ENCODE results near the gene KLF7.

Gene KLF7

DNA sequence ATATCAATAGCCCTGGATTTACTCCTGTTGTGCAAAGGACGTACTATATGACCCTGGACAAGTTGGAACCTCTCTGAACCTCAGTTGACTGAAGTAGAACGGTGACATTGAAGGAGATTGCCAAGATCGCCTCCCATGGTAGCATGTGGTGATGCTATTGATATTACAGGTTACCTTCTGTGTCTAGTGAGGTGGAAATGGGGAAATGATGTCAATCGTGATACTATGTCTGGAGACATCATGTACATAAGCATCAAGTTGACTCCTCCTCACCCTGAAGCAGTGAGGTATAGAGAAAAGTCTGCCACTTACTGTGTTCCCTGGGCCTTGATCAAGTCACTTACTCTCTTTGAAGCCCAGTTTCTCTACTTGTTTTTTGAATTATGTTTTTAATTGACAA, 93.9 kb downstream of the KLF7 start:
- no peak overlapping the region for H3K9ac ChIP-seq (ENCODE audit: low read depth in 1 of 2, low read length in 2 of 2)

DNA sequence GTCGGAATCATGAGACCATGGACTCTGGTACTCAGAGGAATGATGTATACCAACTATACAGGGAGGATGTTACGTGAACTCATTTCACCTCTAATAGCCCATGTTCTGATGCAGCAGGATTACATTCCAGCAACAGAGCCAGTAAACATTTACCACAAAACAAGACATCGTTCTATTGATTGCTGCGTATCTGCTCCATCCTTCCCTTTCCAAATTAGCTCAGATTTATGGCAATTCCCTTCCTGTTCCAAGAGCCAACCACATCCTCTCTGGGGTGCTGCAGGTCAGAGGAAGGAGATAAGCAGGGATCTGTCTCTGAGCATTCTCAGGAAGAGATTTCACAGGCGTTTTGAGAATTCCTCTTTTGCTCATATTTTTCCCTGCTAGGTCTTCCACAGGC, 98.3 kb downstream of the KLF7 start:
- H3K36me3 ChIP-seq (ENCODE audit: control insufficient read depth in 1 of 2, insufficient read depth in 2 of 2, low read length in 2 of 2) = no peaks in the 10 kb centered on the region
- H3K27ac ChIP-seq (ENCODE audit: low read depth, low read length) = no peak overlapping the region
- H3K9me3 ChIP-seq (ENCODE audit: control insufficient read depth in 1 of 2, low read length in 2 of 2) = no peaks in the 10 kb centered on the region
- H3K4me1 ChIP-seq (ENCODE audit: control insufficient read depth in 1 of 2, insufficient read depth in 2 of 2, low read length in 2 of 2) = peaks cover 0 to 4% of the 10 kb centered on the region in 2 donors
- H3K9ac ChIP-seq (ENCODE audit: low read depth in 1 of 2, low read length in 2 of 2) = no peak overlapping the region
- H3K27me3 ChIP-seq (ENCODE audit: control insufficient read depth in 1 of 2, insufficient read depth in 2 of 2, low read length in 2 of 2) = peaks cover 0 to 3% of the 10 kb centered on the region in 2 donors
- no peak overlapping the region for H3K4me3 ChIP-seq (ENCODE audit: low read depth in 1 of 2, low read length in 2 of 2)

More for the DNA sequence above, 93.9 kb downstream of the KLF7 start:
- Histone ChIP-seq H3K9me3 (ENCODE audit: control insufficient read depth in 1 of 2, low read length in 2 of 2) (no peaks in the 10 kb centered on the region), H3K4me1 (ENCODE audit: control insufficient read depth in 1 of 2, insufficient read depth in 2 of 2, low read length in 2 of 2) (peaks cover 0 to 2% of the 10 kb centered on the region in 2 donors), H3K36me3 (ENCODE audit: control insufficient read depth in 1 of 2, insufficient read depth in 2 of 2, low read length in 2 of 2) (no peaks in the 10 kb centered on the region), H3K4me3 (ENCODE audit: low read depth in 1 of 2, low read length in 2 of 2) (no peak overlapping the region), H3K27me3 (ENCODE audit: control insufficient read depth in 1 of 2, insufficient read depth in 2 of 2, low read length in 2 of 2) (peaks cover 0 to 3% of the 10 kb centered on the region in 2 donors), H3K27ac (ENCODE audit: low read depth, low read length) (no peak overlapping the region)

DNA sequence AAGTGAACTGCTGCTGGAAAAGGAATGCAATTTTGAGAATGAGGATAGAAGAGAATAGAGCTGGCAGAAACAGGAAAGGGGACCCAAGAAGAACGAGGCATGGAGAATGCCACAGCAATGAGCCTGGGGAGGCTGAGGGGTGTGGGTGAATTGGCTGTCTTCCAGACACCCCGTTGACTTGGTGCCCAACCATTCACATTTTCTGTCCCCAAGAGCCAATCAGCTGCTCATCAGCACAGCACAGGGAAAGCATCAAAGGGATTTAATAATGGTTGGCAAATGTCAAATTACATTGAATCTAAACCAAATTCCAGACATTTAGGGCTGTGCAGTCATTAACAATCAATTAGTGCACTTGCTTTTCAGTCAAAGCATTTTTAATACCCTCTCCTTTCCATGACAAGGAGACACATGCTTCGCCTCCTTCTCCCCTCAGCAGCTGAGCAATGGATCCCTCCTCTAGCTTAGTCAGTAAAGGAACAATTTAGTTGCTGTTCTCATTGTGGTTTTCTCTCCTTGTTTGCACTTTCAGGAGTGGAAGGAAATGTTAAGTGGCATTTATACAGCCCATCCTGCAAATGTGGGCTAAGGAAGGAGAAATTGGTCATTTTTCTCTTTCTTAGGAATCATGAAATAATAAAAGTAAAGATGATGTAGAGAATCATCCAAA, 98.8 kb downstream of the KLF7 start:
- Histone ChIP-seq H3K9ac (ENCODE audit: low read depth in 1 of 2, low read length in 2 of 2) (no peak overlapping the region), H3K9me3 (ENCODE audit: control insufficient read depth in 1 of 2, low read length in 2 of 2) (no peaks in the 10 kb centered on the region), H3K27me3 (ENCODE audit: control insufficient read depth in 1 of 2, insufficient read depth in 2 of 2, low read length in 2 of 2) (peaks cover 0 to 3% of the 10 kb centered on the region in 2 donors), H3K4me1 (ENCODE audit: control insufficient read depth in 1 of 2, insufficient read depth in 2 of 2, low read length in 2 of 2) (peaks cover 0 to 4% of the 10 kb centered on the region in 2 donors), H3K4me3 (ENCODE audit: low read depth in 1 of 2, low read length in 2 of 2) (no peak overlapping the region), H3K27ac (ENCODE audit: low read depth, low read length) (peak overlapping the region; percentile 15), H3K36me3 (ENCODE audit: control insufficient read depth in 1 of 2, insufficient read depth in 2 of 2, low read length in 2 of 2) (no peaks in the 10 kb centered on the region)

DNA sequence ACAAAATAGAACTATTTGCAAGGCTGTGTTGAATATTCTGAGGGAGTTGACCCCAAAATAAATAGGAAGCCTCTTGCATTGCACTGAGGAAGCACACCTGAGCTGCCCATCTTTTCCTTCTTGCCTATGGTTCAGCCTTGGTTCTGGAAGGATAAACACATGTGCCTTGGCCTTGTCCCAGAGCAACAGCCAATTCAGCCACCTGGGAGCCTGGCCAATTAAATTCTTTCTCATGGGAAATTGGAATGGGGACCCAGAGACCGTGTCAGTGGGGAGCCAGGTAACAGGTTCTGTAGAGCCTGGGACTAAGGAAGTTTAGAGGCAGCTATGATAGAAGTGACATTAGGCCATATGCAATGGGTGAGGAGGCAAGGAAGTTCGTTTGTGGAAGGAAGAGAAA, 99.6 kb downstream of the KLF7 start:
- Histone ChIP-seq H3K9ac (ENCODE audit: low read depth in 1 of 2, low read length in 2 of 2) (no peak overlapping the region), H3K4me3 (ENCODE audit: low read depth in 1 of 2, low read length in 2 of 2) (no peak overlapping the region), H3K9me3 (ENCODE audit: control insufficient read depth in 1 of 2, low read length in 2 of 2) (no peaks in the 10 kb centered on the region), H3K36me3 (ENCODE audit: control insufficient read depth in 1 of 2, insufficient read depth in 2 of 2, low read length in 2 of 2) (no peaks in the 10 kb centered on the region), H3K4me1 (ENCODE audit: control insufficient read depth in 1 of 2, insufficient read depth in 2 of 2, low read length in 2 of 2) (peaks cover 0 to 4% of the 10 kb centered on the region in 2 donors), H3K27ac (ENCODE audit: low read depth, low read length) (no peak overlapping the region), H3K27me3 (ENCODE audit: control insufficient read depth in 1 of 2, insufficient read depth in 2 of 2, low read length in 2 of 2) (no peaks in the 10 kb centered on the region)

DNA sequence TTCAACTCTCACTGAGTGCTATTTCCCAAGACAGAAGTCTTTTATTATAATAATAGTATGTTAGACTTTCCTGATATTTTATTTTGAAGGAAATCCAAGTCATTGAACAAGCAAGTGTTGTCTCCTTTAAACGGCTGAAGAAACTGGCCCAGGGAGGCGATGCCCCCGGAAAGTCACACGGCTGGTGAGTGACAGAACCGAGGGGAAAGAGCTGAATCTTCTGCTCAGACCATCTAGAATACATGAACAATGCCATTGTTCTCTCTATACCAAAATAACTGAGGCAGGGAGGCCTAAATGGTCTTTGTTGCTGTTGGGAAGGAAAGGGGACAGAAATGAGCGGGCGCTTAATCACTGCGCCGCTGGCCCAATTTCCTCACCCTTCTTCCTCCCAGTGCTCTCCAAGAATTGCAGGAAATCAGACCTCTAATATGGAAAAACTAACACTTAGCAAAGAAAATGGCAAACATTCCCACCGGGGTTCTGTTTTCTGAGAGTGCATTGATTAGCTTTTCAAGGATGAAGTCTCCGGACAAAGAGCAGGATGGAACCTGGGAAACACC, 101.5 kb downstream of the KLF7 start:
- H3K27ac ChIP-seq (ENCODE audit: low read depth, low read length) = no peak overlapping the region
- no peaks in the 10 kb centered on the region for H3K36me3 ChIP-seq (ENCODE audit: control insufficient read depth in 1 of 2, insufficient read depth in 2 of 2, low read length in 2 of 2)
- no peaks in the 10 kb centered on the region for H3K9me3 ChIP-seq (ENCODE audit: control insufficient read depth in 1 of 2, low read length in 2 of 2)
- no peaks in the 10 kb centered on the region for H3K27me3 ChIP-seq (ENCODE audit: control insufficient read depth in 1 of 2, insufficient read depth in 2 of 2, low read length in 2 of 2)
- no peak overlapping the region for H3K9ac ChIP-seq (ENCODE audit: low read depth in 1 of 2, low read length in 2 of 2)
- peaks cover 0 to 4% of the 10 kb centered on the region in 2 donors for H3K4me1 ChIP-seq (ENCODE audit: control insufficient read depth in 1 of 2, insufficient read depth in 2 of 2, low read length in 2 of 2)
- H3K4me3 ChIP-seq (ENCODE audit: low read depth in 1 of 2, low read length in 2 of 2) = no peak overlapping the region

DNA sequence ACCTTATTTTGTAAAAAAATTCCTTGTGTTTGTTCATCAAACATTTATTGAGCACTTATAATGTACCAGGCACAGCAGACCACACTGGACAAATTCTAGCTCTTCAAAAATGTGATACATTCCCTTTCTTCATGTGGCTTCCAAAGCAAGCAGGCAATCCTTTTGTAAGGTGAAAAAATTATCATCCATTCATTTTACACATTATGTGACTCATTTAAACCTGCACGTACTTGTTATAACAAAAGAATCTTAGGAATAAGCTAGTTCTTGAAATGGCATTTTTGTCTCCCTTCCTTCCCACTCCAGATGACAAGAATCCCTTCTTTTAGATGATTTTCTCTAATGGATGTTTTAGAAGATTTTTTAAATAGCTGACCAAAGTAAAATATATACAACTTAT, 104.6 kb downstream of the KLF7 start:
- Histone ChIP-seq H3K9me3 (ENCODE audit: control insufficient read depth in 1 of 2, low read length in 2 of 2) (no peaks in the 10 kb centered on the region), H3K27me3 (ENCODE audit: control insufficient read depth in 1 of 2, insufficient read depth in 2 of 2, low read length in 2 of 2) (no peaks in the 10 kb centered on the region), H3K27ac (ENCODE audit: low read depth, low read length) (no peak overlapping the region), H3K4me3 (ENCODE audit: low read depth in 1 of 2, low read length in 2 of 2) (no peak overlapping the region), H3K9ac (ENCODE audit: low read depth in 1 of 2, low read length in 2 of 2) (no peak overlapping the region), H3K36me3 (ENCODE audit: control insufficient read depth in 1 of 2, insufficient read depth in 2 of 2, low read length in 2 of 2) (no peaks in the 10 kb centered on the region), H3K4me1 (ENCODE audit: control insufficient read depth in 1 of 2, insufficient read depth in 2 of 2, low read length in 2 of 2) (no peaks in the 10 kb centered on the region)

DNA sequence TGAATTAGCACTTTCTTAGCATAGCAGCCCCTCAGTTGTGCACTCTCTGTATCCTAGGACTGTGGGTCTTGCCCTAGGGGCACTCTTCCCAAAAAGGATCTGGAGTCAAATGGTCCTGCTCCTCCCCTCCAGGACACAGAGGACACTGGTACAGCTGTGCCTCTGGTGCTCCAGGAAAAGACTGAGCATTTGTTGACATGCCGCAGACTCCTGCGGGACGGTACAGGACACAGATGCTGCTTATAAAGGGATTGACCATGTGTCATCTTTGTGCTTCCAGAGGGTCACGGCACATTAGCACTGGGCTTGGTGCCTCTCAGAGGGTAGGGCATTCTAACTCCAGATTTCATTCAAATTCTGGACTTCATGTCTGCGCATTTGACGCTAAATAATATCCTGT, 110.5 kb downstream of the KLF7 start:
- no peaks in the 10 kb centered on the region for H3K27me3 ChIP-seq (ENCODE audit: control insufficient read depth in 1 of 2, insufficient read depth in 2 of 2, low read length in 2 of 2)
- no peaks in the 10 kb centered on the region for H3K4me1 ChIP-seq (ENCODE audit: control insufficient read depth in 1 of 2, insufficient read depth in 2 of 2, low read length in 2 of 2)
- H3K27ac ChIP-seq (ENCODE audit: low read depth, low read length) = no peak overlapping the region
- no peaks in the 10 kb centered on the region for H3K9me3 ChIP-seq (ENCODE audit: control insufficient read depth in 1 of 2, low read length in 2 of 2)
- H3K9ac ChIP-seq (ENCODE audit: low read depth in 1 of 2, low read length in 2 of 2) = no peak overlapping the region
- H3K36me3 ChIP-seq (ENCODE audit: control insufficient read depth in 1 of 2, insufficient read depth in 2 of 2, low read length in 2 of 2) = no peaks in the 10 kb centered on the region
- no peak overlapping the region for H3K4me3 ChIP-seq (ENCODE audit: low read depth in 1 of 2, low read length in 2 of 2)

DNA sequence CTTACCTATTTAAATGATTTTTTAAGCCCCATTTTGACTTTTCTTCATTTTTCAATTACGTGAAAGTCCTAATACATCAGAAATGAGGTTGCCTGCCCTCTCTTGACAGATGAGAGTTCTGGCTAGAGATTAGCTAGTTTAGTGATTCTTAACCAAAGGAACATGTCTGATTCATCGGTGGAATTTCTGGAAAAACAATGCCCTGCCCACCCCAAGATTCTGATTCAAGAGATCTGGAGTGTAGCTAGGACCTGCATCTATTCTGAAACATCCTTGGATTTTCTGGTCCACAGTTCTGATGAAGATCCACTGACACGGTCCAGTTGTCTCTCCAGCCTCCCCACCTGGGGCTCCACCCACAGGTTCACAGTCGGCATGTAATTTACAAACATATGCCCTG, 111.2 kb downstream of the KLF7 start:
- Histone ChIP-seq H3K4me3 (ENCODE audit: low read depth in 1 of 2, low read length in 2 of 2) (no peak overlapping the region), H3K36me3 (ENCODE audit: control insufficient read depth in 1 of 2, insufficient read depth in 2 of 2, low read length in 2 of 2) (no peaks in the 10 kb centered on the region), H3K27me3 (ENCODE audit: control insufficient read depth in 1 of 2, insufficient read depth in 2 of 2, low read length in 2 of 2) (no peaks in the 10 kb centered on the region), H3K9me3 (ENCODE audit: control insufficient read depth in 1 of 2, low read length in 2 of 2) (no peaks in the 10 kb centered on the region), H3K9ac (ENCODE audit: low read depth in 1 of 2, low read length in 2 of 2) (no peak overlapping the region), H3K27ac (ENCODE audit: low read depth, low read length) (no peak overlapping the region), H3K4me1 (ENCODE audit: control insufficient read depth in 1 of 2, insufficient read depth in 2 of 2, low read length in 2 of 2) (no peaks in the 10 kb centered on the region)

DNA sequence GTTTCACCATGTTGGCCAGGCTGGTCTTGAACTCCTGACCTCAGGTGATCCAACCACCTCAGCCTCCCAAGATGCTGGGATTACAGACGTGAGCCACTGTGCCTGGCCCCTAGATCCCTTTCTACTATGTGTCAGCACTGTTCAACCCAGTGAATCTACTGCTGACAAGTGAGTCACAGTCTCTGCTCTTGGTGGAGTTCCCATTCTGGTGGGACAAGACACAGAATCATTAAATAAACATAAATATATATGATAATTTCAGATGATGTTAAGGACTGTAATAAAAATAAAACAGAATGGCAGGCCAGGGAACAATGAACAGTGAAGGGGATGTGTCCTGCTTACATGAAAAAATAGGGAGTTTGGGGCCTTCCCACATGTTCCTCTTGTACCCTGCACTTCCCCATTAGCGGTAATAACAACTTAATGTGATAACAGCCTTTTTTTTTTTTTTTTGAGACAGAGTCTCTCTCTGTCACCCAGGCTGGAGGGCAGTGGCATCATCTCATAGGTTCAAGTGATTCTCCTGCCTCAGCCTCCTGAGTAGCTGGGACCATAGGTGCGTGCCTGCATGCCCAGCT, 114.3 kb downstream of the KLF7 start:
- Histone ChIP-seq H3K4me1 (ENCODE audit: control insufficient read depth in 1 of 2, insufficient read depth in 2 of 2, low read length in 2 of 2) (no peaks in the 10 kb centered on the region), H3K9me3 (ENCODE audit: control insufficient read depth in 1 of 2, low read length in 2 of 2) (no peaks in the 10 kb centered on the region), H3K4me3 (ENCODE audit: low read depth in 1 of 2, low read length in 2 of 2) (no peak overlapping the region), H3K9ac (ENCODE audit: low read depth in 1 of 2, low read length in 2 of 2) (no peak overlapping the region), H3K27ac (ENCODE audit: low read depth, low read length) (no peak overlapping the region), H3K36me3 (ENCODE audit: control insufficient read depth in 1 of 2, insufficient read depth in 2 of 2, low read length in 2 of 2) (no peaks in the 10 kb centered on the region), H3K27me3 (ENCODE audit: control insufficient read depth in 1 of 2, insufficient read depth in 2 of 2, low read length in 2 of 2) (no peaks in the 10 kb centered on the region)

DNA sequence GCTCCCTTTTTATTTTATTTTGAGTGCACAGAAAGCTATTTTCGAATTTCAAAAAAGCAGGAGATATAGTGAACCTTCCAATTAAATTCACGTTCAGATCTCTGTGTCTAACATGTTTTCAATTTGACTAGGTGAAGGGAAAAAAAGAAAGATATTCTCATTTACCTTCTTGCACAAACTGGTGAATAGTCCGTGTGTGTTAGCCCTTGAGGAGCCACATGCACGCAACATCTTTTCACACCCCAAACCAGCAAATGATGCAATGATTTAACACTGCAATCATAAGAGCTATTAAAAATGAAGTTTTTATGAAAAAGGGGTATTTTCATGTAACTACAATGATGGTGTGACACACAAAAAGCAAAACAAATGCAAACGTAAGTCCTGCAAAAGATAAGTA, 116.6 kb downstream of the KLF7 start:
- Histone ChIP-seq H3K9me3 (ENCODE audit: control insufficient read depth in 1 of 2, low read length in 2 of 2) (no peaks in the 10 kb centered on the region), H3K27ac (ENCODE audit: low read depth, low read length) (no peak overlapping the region), H3K27me3 (ENCODE audit: control insufficient read depth in 1 of 2, insufficient read depth in 2 of 2, low read length in 2 of 2) (no peaks in the 10 kb centered on the region), H3K9ac (ENCODE audit: low read depth in 1 of 2, low read length in 2 of 2) (no peak overlapping the region), H3K36me3 (ENCODE audit: control insufficient read depth in 1 of 2, insufficient read depth in 2 of 2, low read length in 2 of 2) (no peaks in the 10 kb centered on the region), H3K4me3 (ENCODE audit: low read depth in 1 of 2, low read length in 2 of 2) (no peak overlapping the region), H3K4me1 (ENCODE audit: control insufficient read depth in 1 of 2, insufficient read depth in 2 of 2, low read length in 2 of 2) (no peaks in the 10 kb centered on the region)
